HG02588 (cell line): ENCODE results near the gene NUP205.

Source experiments
- ATAC-seq: cut with Tn5 transposase; IDR thresholded peaks from one replicate; pipeline ENCODE4 v1.9.1; 2021; ENCODE audit warnings: mild to moderate bottlenecking, moderate library complexity; ENCODE audit not compliant: unreplicated experiment

NUP205 gene

GRCh38 chr7:135693558-135693957 is 135.8 kb downstream of the NUP205 start:
- no peak for ATAC-seq

GRCh38 chr7:135697276-135698049 is 139.7 kb downstream of the NUP205 start:
- no peak for ATAC-seq
